ENCODE data around the gene CALHM5.
"Not testable (repeated sequence)": the region's sequence is repeated elsewhere in the genome, so short reads cannot be mapped to it uniquely, and the experiment has no call there.

The CALHM5 gene, protein sequence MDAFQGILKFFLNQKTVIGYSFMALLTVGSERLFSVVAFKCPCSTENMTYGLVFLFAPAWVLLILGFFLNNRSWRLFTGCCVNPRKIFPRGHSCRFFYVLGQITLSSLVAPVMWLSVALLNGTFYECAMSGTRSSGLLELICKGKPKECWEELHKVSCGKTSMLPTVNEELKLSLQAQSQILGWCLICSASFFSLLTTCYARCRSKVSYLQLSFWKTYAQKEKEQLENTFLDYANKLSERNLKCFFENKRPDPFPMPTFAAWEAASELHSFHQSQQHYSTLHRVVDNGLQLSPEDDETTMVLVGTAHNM

DNA sequence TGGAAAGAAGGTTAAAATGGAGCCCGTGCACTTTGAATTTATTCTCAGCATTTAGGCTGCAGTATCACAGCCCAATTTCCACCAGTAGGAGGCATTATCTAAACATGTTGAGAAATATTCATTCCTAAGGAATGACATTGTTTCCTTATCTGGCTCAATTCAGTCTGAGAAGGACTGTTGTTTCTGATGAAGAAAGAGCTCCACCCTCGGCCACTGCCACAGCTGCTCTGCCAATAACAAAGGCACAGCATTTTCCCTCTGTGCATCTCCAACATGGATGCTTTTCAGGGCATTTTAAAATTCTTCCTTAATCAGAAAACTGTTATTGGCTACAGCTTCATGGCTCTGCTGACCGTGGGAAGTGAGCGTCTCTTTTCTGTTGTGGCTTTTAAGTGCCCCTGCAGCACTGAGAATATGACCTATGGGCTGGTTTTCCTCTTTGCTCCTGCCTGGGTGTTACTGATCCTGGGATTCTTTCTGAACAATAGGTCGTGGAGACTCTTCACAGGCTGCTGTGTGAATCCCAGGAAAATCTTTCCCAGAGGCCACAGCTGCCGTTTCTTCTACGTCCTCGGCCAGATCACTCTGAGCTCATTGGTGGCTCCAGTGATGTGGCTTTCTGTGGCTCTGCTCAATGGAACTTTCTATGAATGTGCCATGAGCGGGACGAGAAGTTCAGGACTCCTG is at the start of gene CALHM5:
CALHM5 (plus strand) TSS at position 216 of the 687 bp plus-strand sequence; CDS start at position 274, 58 bp downstream.
- peak; percentile 82 for DNase-seq

DNA sequence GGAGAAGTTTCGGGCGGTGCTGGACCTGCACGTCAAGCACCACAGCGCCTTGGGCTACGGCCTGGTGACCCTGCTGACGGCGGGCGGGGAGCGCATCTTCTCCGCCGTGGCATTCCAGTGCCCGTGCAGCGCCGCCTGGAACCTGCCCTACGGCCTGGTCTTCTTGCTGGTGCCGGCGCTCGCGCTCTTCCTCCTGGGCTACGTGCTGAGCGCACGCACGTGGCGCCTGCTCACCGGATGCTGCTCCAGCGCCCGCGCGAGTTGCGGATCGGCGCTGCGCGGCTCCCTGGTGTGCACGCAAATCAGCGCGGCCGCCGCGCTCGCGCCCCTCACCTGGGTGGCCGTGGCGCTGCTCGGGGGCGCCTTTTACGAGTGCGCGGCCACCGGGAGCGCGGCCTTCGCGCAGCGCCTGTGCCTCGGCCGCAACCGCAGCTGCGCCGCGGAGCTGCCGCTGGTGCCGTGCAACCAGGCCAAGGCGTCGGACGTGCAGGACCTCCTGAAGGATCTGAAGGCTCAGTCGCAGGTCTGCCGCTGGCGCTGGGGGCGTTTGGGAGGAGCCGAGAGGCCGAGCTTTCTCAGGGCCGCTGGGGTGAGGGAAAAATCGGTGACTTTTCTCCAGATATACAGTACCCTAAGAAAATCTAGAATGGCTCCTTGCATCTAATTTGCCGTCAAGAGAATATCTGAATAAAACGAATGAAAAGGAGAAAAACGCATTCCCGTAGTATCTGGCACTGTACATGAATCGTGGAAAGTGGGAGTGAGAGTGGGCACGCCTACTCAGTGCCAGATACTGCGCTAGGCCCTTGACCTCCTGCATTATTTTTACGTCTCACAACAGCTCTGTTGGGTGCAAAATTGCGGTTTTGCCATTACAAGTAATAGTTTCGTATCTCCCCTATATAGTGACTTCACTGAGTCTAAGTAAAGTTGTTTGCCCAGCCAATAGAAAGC is 49.2 kb upstream of the CALHM5 start:
- DNase-seq = peak; percentile 91

DNA sequence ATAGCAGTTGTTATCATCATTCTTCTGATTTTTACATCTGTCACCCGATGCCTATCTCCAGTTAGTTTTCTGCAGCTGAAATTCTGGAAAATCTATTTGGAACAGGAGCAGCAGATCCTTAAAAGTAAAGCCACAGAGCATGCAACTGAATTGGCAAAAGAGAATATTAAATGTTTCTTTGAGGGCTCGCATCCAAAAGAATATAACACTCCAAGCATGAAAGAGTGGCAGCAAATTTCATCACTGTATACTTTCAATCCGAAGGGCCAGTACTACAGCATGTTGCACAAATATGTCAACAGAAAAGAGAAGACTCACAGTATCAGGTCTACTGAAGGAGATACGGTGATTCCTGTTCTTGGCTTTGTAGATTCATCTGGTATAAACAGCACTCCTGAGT is 48.1 kb upstream of the CALHM5 start:
- DNase-seq = no peak

DNA sequence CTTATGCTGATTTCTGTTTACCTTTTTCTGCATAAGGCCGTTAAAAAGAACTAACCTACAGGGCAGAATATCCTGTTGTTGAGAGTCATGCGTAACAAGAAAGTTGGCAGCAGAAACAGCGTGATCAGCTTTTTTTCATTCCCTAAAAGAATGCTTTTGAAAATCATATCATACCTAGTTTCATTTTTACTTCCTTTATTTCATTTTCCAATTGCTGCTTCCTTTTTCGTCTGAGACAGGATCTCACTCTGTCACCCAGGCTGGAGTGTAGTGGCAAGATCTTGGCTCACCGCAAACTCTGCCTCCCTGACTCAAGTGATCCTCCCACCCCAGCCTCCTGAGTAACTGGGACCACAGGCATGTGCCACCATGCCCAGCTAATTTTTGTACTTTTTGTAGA is 46.2 kb upstream of the CALHM5 start:
- no peak for DNase-seq

DNA sequence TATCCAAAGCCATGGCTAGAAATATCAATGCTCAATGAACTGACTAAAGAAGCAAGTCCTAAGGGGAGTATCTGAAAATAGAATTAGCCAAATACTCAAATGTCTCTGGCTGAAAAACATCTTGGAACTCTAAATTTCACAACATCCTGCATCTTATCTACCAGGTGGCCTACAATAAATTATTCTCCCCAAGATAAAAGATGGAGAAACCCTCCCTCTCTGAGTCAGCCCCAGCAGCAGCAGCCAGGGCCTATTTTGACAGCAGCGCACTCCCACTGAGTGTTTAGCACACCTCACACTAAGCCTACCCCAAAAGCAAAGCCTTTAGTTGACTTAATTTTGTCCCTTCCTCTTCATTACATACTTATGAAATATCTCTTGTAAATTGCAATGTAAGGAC is 44.3 kb upstream of the CALHM5 start:
- DNase-seq = peak; percentile 18

DNA sequence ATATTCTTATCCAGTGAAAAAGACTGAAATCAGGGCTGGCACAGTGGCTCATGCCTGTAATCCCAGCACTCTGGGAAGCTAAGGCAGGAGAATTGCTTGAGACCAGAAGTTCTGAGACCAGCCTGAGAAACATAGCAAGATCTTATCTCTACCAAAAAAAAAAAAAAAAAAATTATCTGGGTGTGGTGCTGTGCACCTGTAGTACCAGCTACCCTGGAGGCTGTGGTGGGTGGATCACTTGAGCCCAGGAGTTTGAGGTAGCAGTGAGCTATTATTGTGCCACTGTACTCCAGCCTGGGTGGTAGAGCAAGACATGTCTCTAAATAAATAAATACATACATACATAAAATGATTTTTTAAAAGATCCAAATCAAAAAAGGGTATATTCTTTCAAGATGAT is 43.9 kb upstream of the CALHM5 start:
- no peak for DNase-seq

DNA sequence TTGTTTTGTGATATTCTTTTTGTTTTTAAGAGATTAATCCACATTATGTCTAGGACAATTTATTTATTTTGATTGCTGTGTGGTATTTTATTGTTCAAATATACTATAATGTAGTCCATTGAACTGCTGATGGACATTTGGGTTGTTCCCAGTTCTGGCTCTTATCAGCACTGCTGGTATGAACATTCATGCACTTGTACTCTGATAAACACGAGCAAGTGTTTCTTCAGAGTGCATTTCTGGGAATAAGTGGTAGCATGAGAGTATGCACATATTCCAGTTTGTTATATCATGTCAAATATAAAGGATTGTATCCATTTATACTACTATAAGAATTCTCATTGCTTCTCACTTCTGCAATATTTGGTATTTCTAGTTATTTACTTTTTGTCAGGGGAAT is 43.1 kb upstream of the CALHM5 start:
- no peak for DNase-seq

DNA sequence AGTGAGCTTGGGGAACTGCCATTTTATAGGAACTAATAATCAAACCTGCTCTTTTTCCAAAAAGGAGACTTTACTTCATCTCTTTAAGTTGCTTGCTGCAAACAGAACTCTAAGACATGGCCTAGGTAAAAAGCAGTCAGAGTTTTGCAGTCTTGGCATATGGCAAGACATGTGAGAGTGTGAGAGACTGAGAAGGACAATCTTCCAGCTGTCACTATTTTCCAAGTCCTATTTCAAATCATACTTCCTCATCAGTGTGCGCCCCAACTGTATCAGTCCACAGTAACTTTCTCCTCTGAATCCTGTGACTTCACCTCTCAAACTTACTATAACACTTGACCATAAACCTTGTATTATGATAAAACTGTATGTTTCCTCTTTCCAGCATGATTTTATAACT is 39.9 kb upstream of the CALHM5 start:
- DNase-seq = no peak

DNA sequence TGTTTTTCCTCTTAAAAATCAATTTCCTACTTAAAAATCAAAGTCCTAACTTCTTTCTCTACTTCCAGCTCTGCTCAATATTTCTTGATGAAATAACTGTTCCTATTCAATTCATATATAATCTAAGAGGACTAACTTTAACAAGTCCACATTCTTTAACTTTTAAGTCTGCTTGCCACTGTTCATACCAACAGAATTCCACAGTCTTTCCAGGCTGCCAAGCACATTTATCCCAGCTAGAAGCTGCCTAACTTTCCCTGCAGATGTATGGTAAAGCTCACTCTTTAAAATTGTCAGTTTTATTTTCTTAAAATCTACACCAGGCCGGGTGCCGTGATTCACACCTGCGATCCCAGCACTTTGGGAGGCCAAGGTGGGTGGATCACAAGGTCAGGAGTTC is 38.7 kb upstream of the CALHM5 start:
- no peak for DNase-seq

DNA sequence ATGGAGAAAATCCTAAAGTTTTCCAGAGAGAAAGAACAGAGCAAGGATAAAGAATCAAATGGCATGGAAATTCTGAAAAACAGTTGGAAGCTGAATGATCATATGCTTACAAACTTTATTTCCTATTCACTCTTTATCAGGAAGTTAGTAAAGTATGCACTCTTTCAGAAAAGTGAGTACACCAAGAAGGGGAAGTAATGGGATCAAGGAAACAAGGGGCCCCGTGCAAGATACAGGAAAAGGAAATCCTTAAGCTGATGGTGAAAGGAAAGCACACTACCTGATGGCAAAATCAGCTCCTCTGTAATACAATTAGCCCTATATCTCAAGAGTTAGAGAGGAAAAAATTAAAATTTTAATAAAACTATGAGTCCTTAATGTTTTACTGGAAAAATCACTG is 36.3 kb upstream of the CALHM5 start:
- DNase-seq = no peak

DNA sequence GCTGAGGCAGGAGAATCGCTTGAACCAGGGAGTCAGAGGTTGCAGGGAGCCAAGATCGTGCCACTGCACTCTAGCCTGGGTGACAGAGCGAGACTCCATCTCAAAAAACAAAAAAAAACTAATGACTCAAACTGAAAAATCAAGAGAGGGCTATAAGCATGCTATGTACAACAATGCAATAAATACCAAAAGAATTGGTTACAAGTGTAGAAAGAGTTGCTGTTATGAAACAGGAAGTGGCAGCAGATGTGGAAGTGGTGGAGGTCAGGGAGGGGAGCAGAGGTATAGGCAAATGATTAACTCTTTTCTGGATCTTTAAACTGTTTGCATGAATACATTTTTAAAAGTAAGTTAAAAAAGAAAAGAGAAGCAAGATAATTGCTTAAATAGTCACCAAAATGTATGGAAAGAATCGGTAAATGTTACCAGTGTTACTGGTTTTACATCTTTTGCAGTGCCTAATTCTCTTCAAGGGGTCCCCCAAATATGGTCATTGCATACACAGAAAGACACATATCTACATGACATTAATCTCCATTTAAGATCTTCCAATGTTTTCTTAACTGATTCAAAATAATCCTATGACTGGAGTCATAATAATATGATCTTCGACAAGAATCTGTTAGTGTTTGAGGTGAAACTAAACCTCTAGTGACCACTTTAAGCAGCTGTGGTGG is 35.3 kb upstream of the CALHM5 start:
- peak; percentile 8 for DNase-seq

DNA sequence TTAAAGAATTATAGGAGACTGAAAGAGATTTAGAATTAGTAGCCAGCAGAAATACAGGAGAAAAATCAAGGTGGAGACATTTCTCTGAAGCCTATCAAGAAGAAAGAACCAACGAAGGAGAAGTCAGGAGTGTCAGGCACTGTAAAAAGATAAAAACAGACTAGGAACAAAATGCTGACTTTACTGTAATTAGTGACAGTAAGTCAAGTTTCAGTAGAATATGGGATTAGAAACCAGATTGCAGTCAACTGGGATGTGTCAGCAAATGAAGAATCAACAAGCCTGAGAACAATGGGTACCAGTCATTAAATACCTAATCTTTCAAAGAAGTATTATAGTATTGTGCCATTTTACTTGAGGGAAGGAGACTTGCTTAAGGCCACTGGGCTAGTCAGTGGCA is 28.7 kb upstream of the CALHM5 start:
- DNase-seq = no peak

DNA sequence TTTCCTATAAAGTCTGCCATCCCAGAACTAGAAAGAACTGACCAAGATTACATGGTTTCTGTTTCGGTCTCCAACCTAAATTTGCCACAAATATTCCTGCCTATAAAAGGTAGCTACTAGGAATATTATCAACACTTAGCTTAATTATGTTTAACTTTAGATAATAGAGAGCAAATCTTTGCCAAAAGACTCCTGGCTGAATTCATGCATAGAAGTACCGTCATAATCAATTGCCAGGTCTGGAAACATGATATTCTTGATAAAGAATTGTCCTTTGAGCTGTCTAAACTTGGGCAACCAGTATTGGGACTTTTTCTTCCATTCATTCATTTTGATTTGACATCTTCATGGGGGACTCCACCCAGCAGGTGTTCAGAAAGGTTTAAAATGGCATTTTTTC is 27.8 kb upstream of the CALHM5 start:
- DNase-seq = no peak

DNA sequence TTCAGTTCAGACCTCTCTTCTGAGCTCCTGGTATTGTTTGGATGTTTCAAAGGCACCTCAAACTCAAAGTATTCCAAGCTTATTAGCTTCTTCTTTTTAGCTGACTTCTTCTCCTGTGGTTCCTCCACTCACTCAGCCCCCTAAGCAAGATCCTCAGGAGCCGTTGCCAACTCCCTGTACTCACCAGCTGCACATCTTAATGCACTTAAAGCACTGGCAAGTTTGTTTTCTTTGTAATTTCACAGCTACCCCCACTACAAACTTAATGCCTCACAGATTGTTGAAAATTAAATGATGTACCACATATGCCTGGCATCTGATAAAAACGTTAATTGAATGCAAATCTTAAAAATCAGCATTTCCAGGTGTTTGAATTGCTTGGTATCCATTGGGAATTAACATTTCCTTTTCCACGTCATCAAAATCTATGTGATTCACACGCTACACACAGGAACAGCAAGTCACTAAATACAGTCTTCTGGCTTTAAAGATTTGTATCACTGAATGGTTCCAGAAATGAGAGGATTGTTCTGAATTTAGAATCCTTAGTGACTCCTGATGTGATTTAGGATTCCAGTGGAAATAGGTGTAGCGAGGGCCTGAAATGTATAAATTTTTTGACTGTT is 25.8 kb upstream of the CALHM5 start:
- DNase-seq = no peak

DNA sequence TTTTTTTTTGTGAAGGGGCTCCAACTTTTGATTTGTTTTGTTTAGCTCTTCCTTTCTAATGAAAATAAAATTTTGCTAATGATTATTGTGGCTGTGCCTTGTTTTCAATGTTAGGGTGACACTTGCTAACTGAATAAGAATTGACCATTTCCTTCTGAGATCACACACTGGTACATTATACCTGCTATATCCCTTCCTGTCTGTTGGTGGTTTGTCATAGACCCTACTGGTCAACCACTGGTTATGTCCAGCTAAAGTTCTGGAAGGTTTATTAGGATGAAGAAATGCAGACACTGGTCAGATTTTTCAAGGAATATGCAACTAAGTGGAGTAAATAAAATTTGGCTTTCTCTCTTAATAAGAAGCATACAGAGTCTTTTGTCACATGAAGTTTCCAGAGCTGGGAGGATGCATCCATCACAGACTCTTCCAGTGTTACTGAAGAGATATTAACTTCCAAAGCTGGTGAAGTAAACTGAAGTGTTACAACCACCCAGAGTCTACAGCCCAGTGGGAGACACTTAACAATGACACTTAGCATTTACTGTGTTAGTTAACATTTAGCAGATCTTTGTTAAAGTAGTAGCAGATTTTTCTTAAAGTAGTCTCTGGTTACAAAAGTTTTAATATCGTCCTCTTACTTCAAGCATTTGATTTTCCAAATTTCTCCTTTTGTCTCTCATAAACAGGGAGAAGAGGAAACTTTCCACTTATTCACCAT is 19.7 kb upstream of the CALHM5 start:
- no peak for DNase-seq

DNA sequence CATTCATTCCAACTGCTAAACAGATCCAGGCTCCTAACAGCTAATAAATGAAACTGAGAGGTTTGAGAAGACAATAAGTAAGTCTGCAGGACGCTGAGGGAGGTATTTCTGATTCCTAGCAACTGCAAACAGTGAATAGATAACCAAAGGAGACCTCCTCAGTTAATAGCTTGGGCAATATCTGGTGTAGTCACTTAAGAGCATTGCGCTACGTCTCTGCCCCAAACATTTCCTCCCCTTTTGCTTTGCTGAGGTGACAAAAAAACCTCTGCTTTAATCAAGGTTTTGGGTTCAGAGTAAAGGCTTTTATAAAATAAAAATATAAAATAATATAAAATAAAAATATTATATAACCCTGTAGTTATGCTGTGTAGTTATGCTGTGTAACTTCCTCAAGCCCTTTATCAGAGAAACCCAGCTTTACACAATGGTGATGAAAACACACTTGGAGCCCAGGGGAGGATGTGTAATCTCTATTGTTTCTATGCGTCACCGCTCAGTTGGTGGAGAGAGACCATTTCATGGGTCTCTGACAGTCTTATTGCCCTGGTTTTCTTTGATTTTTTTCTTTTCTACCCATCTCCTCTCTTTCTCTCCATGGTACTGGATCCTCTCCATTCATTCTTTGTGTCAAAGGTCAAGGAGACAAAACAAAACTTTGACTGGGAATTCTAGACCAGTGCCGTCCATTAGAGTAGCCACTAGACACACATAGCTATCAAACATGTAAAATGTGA is 18.9 kb upstream of the CALHM5 start:
- DNase-seq = no peak

DNA sequence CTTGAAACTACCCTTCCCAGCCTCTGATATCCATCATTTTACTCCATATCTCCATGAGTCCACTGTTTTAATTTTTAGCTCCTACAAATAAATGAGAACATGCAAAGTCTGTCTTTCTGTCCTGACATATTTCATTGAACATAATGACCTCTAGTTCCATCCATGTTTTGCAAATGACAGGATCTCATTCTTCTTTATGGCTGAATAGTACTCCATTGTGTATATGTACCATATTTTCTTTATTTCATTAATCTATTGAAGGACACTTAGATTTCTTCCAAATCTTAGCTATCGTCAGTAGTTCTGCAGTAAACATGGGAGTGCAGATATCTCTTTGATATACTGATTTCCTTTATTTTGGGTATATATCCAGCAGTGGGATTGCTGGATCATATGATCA is 16.3 kb upstream of the CALHM5 start:
- not testable (repeated sequence) for DNase-seq

DNA sequence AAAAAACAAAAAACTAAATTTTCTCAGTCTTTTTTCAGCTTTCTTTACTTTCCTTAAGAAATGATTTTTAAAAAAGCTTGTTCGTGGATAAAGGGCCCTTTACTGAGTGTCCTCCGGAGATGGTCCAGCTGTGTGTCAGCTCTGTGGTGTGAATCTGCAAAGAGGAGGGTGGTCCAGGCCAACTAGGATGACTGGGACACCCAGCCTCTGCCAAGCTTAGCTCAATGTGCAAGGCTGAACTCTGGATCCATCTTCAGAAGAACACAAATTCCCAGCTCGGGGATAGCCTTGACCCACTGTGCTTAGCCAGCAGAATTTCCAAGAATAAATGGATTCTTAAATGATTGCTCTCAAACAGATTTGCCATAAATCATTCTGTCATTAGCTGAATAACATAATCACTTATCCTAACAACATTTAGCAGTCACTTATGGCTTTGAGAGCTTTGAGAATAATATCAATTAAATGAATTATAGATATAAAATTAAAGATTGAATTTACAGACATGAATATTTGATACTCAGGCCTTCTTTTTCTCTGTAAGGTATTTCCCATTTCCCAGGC is 14.2 kb upstream of the CALHM5 start:
- peak; percentile 39 for DNase-seq

DNA sequence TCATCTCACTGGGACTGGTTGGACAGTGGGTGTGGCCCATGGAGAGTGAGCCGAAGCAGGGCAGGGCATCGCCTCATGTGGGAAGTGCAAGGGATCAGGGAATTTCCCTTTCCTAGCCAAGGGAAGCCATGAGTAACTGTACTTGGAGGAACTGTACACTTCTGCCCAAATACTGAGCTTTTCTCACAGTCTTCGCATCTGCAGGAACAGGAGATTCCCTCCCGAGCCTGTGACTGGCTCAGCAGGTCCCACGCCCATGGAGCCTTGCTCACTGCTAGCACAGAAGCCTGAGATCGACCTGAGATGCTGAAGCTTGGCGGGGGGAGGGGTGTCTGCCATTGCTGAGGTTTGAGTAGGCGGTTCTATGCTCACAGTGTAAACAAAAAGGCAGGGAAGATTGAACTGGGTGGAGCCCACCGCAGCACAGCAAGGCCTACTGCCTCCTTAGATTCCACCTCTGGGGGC is 10.4 kb upstream of the CALHM5 start:
- DNase-seq = no peak

DNA sequence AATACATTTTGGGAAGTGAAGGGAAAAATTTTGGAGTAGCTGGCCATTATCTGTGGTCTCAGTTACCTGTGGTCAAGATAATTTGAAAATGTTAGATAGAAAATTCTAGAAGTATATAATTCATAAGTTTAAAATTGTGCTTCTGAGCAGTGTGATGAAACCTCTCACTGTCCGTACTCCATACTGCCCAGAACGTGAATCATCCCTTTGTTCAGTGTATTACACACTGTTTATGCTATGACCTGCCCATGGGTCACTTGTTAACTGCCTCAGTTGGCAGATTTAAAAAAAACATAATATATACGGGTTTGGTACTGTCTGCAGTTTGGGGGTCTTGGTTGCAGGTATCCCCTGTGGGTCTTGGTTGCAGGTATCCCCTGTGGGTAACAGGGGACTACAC is 4.1 kb upstream of the CALHM5 start:
- DNase-seq = no peak

DNA sequence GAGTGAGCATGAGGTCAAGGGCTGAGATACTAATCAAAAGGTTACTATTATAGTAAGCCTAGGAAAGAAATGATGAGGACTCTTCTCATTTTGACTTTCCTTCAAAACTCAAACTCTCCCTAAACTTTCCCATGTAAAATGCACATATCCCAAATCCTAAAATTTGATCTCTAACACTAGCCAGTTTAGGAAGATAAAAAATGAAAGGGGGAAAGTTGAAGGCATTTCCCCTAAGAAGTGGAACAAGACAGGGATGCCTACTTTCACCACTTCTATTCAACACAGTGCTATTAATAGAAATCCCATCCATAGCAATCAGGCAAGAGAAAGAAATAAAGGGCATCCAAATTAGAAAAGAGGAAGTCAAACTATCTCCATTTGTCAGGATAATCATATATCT is 2.9 kb upstream of the CALHM5 start:
- no peak for DNase-seq

Data from NCI-H69 (cell line).